HG03520 (cell line): ENCODE results near the gene SOX11.
"Not testable (repeated sequence)": the region's sequence is repeated elsewhere in the genome, so short reads cannot be mapped to it uniquely, and the experiment has no call there.

Experiments
- ATAC-seq: cut with Tn5 transposase; IDR thresholded peaks from one replicate; pipeline ENCODE4 v1.9.1; 2021; ENCODE audit warnings: mild to moderate bottlenecking, moderate library complexity; ENCODE audit not compliant: unreplicated experiment

SOX11 gene

GRCh38 chr2:5691985-5692529 lies at the start of gene SOX11:
Gene SOX11, plus strand, starts transcription at chr2:5692384. Its CDS starts 338 bp downstream, at chr2:5692722.
- no peak for ATAC-seq

DNA sequence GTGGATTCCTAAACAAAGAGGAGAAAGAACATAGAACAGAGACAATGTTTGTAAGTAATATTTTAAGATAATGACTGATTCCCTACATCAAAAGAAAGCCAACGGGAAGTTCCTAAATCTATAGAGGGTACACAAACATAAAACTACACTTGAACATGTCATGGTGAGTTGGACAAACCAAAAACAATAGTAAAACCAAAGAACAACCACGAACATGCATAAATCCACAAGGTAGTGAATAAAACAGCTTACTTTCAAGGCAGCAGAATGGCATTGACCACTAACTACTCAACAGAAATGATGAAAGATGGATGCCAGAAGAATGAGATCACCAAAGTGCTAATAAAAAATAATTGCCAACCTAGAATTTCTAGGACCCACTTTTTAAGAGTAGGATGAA lies 39.5 kb upstream of the SOX11 start:
- not testable (repeated sequence) for ATAC-seq

GRCh38 chr2:5653756-5654155 lies 38.4 kb upstream of the SOX11 start:
- not testable (repeated sequence) for ATAC-seq

- no peak for ATAC-seq
Observed at GRCh38 chr2:5657231-5657630, 35.0 kb upstream of the SOX11 start.

DNA sequence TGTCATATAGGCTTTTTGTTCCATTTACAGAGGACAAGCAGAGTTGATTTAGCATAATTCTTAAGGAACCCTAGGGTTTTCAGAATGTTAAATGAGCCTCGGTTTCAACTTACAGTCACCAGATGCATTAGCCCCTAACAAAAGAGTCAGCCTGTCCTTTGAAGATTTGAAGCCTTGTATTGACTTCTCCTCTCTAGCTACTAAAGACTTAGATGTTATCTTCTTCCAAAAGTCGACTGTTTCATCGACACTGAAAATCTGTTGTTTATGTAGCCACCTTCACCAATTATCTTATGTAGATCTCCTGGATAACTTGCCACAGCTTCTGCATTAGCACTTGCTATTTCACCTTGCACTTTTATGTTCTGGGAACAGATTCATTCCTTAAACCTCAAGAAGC lies 31.6 kb upstream of the SOX11 start:
- no peak for ATAC-seq

GRCh38 chr2:5661362-5661761 lies 30.8 kb upstream of the SOX11 start:
- no peak for ATAC-seq

DNA sequence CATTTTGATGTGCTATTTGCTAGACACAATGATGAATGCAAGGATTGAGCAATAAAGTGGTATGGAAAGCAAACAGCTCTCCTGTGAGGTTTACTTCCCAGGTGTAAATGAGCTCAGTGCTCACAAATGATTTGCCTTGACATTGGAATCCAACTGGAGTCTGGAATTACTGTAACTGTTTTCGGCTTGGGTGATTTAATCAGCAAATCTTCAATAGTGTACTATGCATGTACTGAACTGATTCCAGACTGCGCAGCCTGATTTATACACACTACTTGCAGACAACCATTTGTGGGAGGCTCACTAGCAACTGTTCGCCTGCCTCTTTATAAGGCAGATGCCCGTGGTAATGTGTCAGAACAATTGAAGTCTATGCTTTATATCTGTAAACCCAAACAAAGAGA lies 27.9 kb upstream of the SOX11 start:
- no peak for ATAC-seq

GRCh38 chr2:5665066-5665465 lies 27.1 kb upstream of the SOX11 start:
- ATAC-seq, result no peak

DNA sequence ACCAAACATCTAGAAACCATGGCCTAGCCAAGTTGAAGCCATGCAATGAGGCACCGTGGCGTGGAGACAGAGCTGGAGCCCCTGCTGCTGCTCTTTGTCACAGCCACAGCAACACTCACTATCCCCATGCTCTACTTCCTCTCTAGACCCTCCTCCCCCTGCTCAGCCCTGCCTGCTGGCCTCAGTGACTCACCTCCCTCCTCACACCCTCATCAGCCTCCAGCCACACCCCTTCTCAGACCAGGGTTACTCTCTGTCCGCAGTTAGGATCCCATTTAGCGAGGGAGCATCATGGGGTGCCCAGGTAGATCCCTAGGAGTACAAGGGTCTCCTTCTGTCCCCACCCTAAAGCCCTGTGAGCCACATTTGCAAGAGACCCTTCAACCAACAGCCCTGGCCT lies 25.4 kb upstream of the SOX11 start:
- ATAC-seq, result no peak

DNA sequence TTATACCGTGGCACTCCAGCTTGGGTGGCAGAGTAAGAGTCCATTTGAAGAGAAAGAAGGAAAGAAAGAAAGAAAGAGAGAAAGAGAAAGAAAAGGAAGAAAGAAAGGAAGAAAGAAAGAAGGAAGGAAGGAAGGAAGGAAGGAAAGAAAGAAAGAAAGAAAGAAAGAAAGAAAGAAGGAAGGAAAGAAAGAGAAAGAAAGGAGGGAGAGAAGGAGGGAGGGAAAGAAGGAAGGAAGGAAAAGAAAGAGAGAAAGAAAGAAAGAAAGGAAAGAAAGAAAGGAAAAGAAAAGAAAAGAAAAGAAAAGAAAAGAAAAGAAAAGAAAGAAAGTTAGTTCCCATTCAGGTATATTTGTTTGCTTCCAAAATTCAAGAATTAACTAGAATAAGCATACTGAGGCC lies 24.5 kb upstream of the SOX11 start:
- not testable (repeated sequence) for ATAC-seq

GRCh38 chr2:5668682-5669250 lies 23.4 kb upstream of the SOX11 start:
- no peak for ATAC-seq

DNA sequence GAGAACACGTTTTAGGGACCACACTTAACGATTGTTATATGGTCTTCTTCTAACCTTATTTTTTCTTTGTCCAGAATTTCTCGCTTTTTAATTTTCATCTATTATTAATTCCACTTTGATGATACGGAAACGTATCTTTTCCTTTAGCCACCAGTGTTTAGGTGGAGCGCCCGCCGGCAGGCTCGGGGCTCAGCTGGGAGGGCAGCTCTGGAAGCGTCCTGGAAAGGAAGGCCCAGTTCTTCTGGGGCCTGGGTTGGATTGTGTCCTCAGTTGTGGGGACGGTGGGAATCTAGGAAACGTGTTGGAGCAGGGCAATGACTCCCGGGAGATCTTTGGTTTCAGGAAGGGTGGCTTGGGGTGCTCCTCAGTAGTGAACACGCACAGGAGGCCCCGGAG lies 19.4 kb upstream of the SOX11 start:
- ATAC-seq, result no peak

DNA sequence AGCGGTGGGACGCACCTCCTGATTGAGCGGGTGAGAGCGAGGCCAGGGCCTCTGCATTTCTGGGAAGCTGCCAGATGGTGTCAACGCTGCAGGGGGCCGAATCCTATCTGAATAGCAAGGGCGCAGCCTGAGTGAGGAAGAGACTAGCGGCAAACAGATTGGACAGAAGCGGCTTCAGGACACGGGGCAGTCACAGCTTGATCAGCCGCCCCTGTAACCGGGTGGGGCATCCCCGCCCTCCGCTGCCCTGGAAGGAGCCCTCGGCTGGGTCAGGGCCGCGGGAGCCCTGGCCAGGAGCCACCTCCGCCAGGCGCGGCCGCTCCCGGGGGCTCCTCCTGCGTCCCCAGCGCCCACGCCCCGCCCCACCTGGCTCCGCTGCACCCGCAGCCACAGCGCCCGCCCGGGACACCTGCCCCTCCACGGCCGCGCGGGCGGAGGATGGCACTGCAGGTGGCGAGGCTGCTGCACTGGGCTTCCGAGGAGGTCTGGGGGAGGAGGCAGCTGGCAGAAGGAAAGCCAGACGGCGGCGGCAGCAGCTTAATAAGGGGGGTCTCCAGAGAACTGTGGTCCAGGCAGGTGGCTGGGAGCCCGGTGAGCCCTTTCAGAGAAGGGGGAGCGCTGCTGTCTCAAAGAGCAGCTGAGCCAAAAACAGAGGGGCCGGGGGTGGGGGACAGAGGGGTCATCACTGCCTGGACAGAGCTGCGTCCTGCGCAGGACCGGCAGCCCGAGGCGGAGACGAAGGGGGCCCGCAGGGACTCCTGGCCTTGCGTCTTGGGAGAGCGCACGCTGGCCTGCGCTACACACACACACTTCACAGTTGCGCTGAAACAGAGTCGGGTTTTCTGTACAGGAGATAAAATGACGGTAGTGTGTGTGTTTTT lies 18.8 kb upstream of the SOX11 start:
- ATAC-seq, result no peak

DNA sequence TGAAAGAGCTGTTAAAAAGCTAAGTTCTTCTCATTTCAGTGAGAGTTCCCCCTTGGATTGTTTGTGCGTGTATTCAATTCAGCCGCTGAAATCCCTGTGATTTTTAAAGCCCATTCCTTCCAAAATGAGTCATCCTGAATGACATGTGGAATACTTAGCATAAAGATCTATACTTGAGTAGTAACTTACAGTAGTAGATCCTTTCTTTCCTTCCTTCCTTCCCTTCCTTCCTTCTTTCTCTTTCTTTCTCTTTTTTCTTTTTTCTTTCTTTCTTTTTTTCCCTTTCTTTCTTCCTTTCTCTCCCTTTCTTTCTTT lies 18.2 kb upstream of the SOX11 start:
- ATAC-seq, result no peak

DNA sequence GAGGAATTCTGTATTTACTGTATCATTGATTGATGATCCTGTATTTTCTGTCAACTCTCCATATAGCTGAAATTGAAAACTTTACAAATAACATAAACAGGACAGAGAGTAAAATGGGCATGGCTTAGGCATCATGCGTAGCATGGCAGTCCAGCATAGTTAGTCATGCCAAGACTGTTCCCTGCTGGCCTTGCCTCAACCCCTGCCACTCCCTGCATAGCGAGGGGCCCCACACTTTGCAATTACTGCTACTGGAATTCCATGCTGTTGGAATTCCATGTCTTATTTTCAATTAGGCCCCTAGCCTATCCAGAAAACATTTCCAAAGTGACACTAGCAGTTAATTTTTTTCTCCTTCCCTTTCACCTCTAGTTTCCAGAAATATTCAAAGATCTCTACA lies 15.1 kb upstream of the SOX11 start:
- no peak for ATAC-seq

- no peak for ATAC-seq
Observed at GRCh38 chr2:5683471-5683870, 8.7 kb upstream of the SOX11 start.

DNA sequence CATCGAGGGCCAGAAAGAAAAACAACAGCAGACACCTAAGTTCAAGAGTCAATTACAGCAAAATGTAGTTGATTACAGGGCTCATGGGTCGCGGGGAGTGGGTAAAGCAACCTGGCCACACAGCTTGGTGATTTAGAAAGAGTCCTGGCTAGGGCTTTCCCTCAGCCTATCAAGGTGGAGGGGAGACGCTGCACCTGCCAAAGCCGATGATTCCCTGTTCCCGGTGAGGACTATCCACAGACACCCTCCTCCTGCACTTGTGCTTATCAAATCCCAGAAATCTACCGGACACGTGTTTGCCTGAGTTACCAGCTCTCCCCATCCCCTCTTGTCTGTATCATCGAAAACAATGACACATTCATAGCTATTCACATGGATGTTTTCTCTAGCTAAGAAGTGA lies 7.0 kb upstream of the SOX11 start:
- no peak for ATAC-seq

GRCh38 chr2:5686068-5686467 lies 6.1 kb upstream of the SOX11 start:
- no peak for ATAC-seq

GRCh38 chr2:5686536-5686935 lies 5.6 kb upstream of the SOX11 start:
- no peak for ATAC-seq

GRCh38 chr2:5689750-5690149 lies 2.4 kb upstream of the SOX11 start:
- ATAC-seq, result no peak

- no peak for ATAC-seq
Observed at GRCh38 chr2:5690286-5690685, 1.9 kb upstream of the SOX11 start.

DNA sequence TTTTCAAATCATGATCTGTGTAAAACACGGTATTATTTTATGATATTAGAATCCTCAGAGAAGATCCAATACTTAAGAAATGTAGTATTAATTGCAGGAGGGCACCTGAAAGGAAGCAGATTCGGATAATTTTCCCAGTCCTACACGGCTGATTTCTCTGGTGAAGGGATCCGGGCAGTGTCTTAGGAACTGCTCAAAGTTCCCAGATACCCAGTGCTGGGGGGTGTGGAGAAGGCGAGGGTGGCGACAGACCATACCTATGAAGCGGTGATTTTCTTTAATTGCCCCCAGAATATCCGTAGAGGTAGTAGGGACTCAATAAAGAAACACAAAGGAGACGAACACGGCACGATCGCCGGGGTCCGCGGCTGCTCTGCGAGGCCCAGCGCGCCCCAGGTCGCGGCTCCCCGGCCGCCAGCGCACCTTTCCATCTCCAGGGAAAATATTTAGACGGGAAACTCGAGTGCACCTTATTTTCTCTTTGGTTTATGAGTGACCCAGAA lies 1.4 kb upstream of the SOX11 start:
- no peak for ATAC-seq
